K562 (cell line): Measurements from ENCODE around the gene OSM. TPM values are rescaled to one million over a fixed set of nuclear protein-coding genes. Genes with fewer than 3 reads are reported as not detected.

ENCODE experiments used
- ATAC-seq: fragments of 200-7000 bp; cut with Tn5 transposase; 3 replicates; pipeline ENCODE4 v1.9.1; 2020; ENCODE audit warnings: moderate library complexity
- BruUV-seq: library from RNA; stranded (reverse); fragments of 400-500 nt; replicated peaks from 2 replicates; lab custom pipeline; 2021; lab: Mats Ljungman, UMichigan
- CTCF ChIA-PET: fragments of 300-600 bp; formaldehyde crosslinking; extraction: SDS; loops from one replicate; lab custom pipeline; 2021; ENCODE audit warnings: low intra/inter-chr PET ratio; lab: Yijun Ruan, JAX
- POLR2A ChIA-PET: fragments of 300-600, 350-650 bp; sonication (Branson Sonifier 250); formaldehyde crosslinking; extraction: SDS; loops from one replicate; lab custom pipeline; 2021; ENCODE audit warnings: antibody characterized with exemption, inconsistent platforms; lab: Yijun Ruan, JAX
- DNase-seq, 4 experiments: peaks; one replicate each; pipeline versions ENCODE4 v3.0.0 to v3.0.0-alpha.2; 2011 to 2018; ENCODE audit warnings: low spot score in 3 of 4, mixed read lengths in 3 of 4; ENCODE audit errors: extremely low read depth in 1 of 4
- FAIRE-seq: peaks from 2 replicates; lab custom pipeline; 2011; peaks lifted over from hg19 to GRCh38; lab: Jason Lieb, UNC
- H2AFZ ChIP-seq: 2 replicates; pipeline ENCODE4 v1.6.0; 2011; ENCODE audit warnings: low read depth, low read length, control low read depth, inconsistent platforms
- H3K27ac ChIP-seq: fragments of 200-600 bp; 3 replicates; pipeline ENCODE4 v1.8.0; 2011; ENCODE audit warnings: low read depth, mild to moderate bottlenecking, control low read depth, inconsistent platforms, low read length, moderate library complexity, mixed read lengths; ENCODE audit errors: extremely low read depth
- H3K27me3 ChIP-seq, 2 experiments: fragments of 300-600 bp in 1 of 2; 2 replicates in 1 of 2; 3 replicates in 1 of 2; pipeline versions ENCODE4 v1.6.0 to v1.8.0; 2011; ENCODE audit warnings: inconsistent platforms in 2 of 2, low read length in 2 of 2, mild to moderate bottlenecking in 1 of 2, mixed read lengths in 1 of 2, moderate library complexity in 1 of 2; ENCODE audit not compliant: control insufficient read depth in 2 of 2, insufficient read depth in 2 of 2
- H3K36me3 ChIP-seq: fragments of 300-600 bp; 3 replicates; pipeline ENCODE4 v1.8.0; 2011; ENCODE audit warnings: mild to moderate bottlenecking, low read length, inconsistent platforms; ENCODE audit not compliant: control insufficient read depth, insufficient read depth
- H3K4me1 ChIP-seq, 2 experiments: fragments of 200-600 bp in 1 of 2; replicated peaks in 1 of 2; 2 replicates in 1 of 2; 3 replicates in 1 of 2; pipeline versions ENCODE4 v1.5.1 to v1.8.0; 2011; ENCODE audit warnings: inconsistent platforms in 2 of 2, low read length in 2 of 2, mild to moderate bottlenecking in 1 of 2, mixed read lengths in 1 of 2, moderate library complexity in 1 of 2; ENCODE audit not compliant: control insufficient read depth in 2 of 2, insufficient read depth in 2 of 2
- H3K4me2 ChIP-seq: 2 replicates; pipeline ENCODE4 v1.6.1; 2011; ENCODE audit warnings: low read length, control low read depth, inconsistent platforms, mixed read lengths; ENCODE audit not compliant: insufficient read depth
- H3K4me3 ChIP-seq: fragments of 200-600 bp; sonication (generic), shearing (Covaris generic); 2 replicates; pipeline ENCODE4 v1.5.1; 2016; ENCODE audit warnings: control low read depth, inconsistent platforms
- H3K79me2 ChIP-seq: fragments of 200-600 bp; 3 replicates; pipeline ENCODE4 v1.8.0; 2011; ENCODE audit warnings: low read length, inconsistent platforms; ENCODE audit not compliant: control insufficient read depth, insufficient read depth
- H3K9ac ChIP-seq, 2 experiments: 2 replicates each; pipeline versions ENCODE4 v1.6.0 to v1.6.1; 2011; ENCODE audit warnings: low read depth in 2 of 2, low read length in 2 of 2, control low read depth in 1 of 2, inconsistent platforms in 1 of 2, mild to moderate bottlenecking in 1 of 2, mixed read lengths in 1 of 2; ENCODE audit not compliant: insufficient read depth in 1 of 2
- H3K9me1 ChIP-seq: one replicate; pipeline ENCODE4 v1.6.0; 2011; ENCODE audit warnings: inconsistent platforms, mild to moderate bottlenecking, low read length, moderate library complexity; ENCODE audit not compliant: control insufficient read depth, insufficient read depth
- H3K9me3 ChIP-seq: replicated peaks from 2 replicates; pipeline ENCODE4 v1.5.1; 2011; ENCODE audit warnings: low read depth, low read length, inconsistent platforms; ENCODE audit not compliant: control insufficient read depth, insufficient read depth
- H4K20me1 ChIP-seq: replicated peaks from 2 replicates; pipeline ENCODE4 v1.6.1; 2011; ENCODE audit warnings: low read length, inconsistent platforms, mixed read lengths; ENCODE audit not compliant: control insufficient read depth, insufficient read depth
- ATF7 ChIP-seq: fragments of 450-650 bp; IDR thresholded peaks from 2 replicates; pipeline ENCODE4 v1.7.1; 2014; ENCODE audit warnings: mild to moderate bottlenecking, moderate library complexity
- CEBPG ChIP-seq, 3 experiments: fragments of 200-800 bp in 1 of 3; sonication (Bioruptor generic) in 1 of 3; sonication (generic) in 1 of 3; formaldehyde crosslinking in 1 of 3; IDR thresholded peaks in 2 of 3; conservative IDR thresholded peaks in 1 of 3; 2 replicates each; pipeline versions ENCODE4 v1.6.1 to v1.8.0; 2016 to 2022; ENCODE audit warnings: missing compliant biosample characterization in 2 of 3, missing genetic modification characterization in 2 of 3, mild to moderate bottlenecking in 1 of 3, missing genetic modification reagents in 1 of 3
- CHD4 ChIP-seq: fragments of 200-600 bp; sonication (generic); IDR thresholded peaks from 3 replicates; pipeline ENCODE4 v1.6.1; 2012; ENCODE audit warnings: low read depth, mild to moderate bottlenecking, mixed read lengths, low read length, inconsistent platforms; ENCODE audit not compliant: insufficient read depth, insufficient replicate concordance, poor library complexity, severe bottlenecking
- EP300 ChIP-seq: IDR thresholded peaks from 2 replicates; pipeline ENCODE4 v1.6.1; 2012; ENCODE audit warnings: low read length, improper control_type of control experiment
- EP400 ChIP-seq: fragments of 450-650 bp; IDR thresholded peaks from 2 replicates; pipeline ENCODE4 v1.6.1; 2017; ENCODE audit warnings: antibody characterized with exemption, mild to moderate bottlenecking, moderate library complexity
- ETV6 ChIP-seq, 3 experiments: fragments of 150-350 bp in 1 of 3; sonication (generic) in 1 of 3; formaldehyde crosslinking in 1 of 3; IDR thresholded peaks; 2 replicates each; pipeline versions ENCODE4 v1.6.1 to v1.8.0; 2014 to 2022; ENCODE audit warnings: borderline replicate concordance in 2 of 3, low read depth in 2 of 3, antibody characterized with exemption in 1 of 3, low read length in 1 of 3, mild to moderate bottlenecking in 1 of 3, missing genetic modification reagents in 1 of 3
- HDAC3 ChIP-seq: fragments of 450-650 bp; IDR thresholded peaks from 2 replicates; pipeline ENCODE4 v1.6.1; 2018; ENCODE audit warnings: borderline replicate concordance, mild to moderate bottlenecking, moderate library complexity; ENCODE audit not compliant: partially characterized antibody
- HNRNPH1 ChIP-seq: fragments of 200-400 bp; formaldehyde crosslinking; optimal IDR thresholded peaks from 2 replicates; pipeline ENCODE3; 2017; ENCODE audit warnings: low read depth, mild to moderate bottlenecking, low read length, moderate library complexity
- KDM1A ChIP-seq, 2 experiments: fragments of 450-650 bp; IDR thresholded peaks; 2 replicates each; pipeline ENCODE4 v1.6.1; 2016; ENCODE audit warnings: mild to moderate bottlenecking in 2 of 2
- MYNN ChIP-seq, 2 experiments: sonication (generic); formaldehyde crosslinking in 1 of 2; IDR thresholded peaks; 2 replicates each; pipeline versions ENCODE4 v1.5.0 to v1.6.1; 2016 to 2020; ENCODE audit warnings: antibody characterized with exemption in 1 of 2, missing genetic modification reagents in 1 of 2
- NR1H2 ChIP-seq: sonication (generic); formaldehyde crosslinking; IDR thresholded peaks from 2 replicates; pipeline ENCODE4 v1.4.0; 2020; ENCODE audit warnings: mild to moderate bottlenecking, missing genetic modification reagents
- POLR3G ChIP-seq: IDR thresholded peaks from 2 replicates; pipeline ENCODE4 v1.6.1; 2011; ENCODE audit not compliant: insufficient read length, insufficient replicate concordance; ENCODE audit errors: extremely low read depth
- ZNF586 ChIP-seq: fragments of 450-650 bp; formaldehyde crosslinking; conservative IDR thresholded peaks from 2 replicates; pipeline ENCODE4 v1.4.0; 2020; ENCODE audit warnings: mild to moderate bottlenecking, moderate library complexity
- ZNF696 ChIP-seq: fragments of 250-450 bp; sonication (Bioruptor Pico); conservative IDR thresholded peaks from 2 replicates; pipeline ENCODE4 v1.4.0; 2020; ENCODE audit warnings: mild to moderate bottlenecking, moderate library complexity
- WGBS: fragments of 100-300 bp; shearing (Covaris generic); methylation state at CpG from one replicate; pipeline ENCODE4 v1.1.6; 2016; ENCODE audit warnings: low coverage, mixed read lengths; ENCODE audit not compliant: insufficient coverage; ENCODE audit errors: missing lambda C conversion rate; 5-methylcytosine and 5-hydroxymethylcytosine counted together
- in situ Hi-C: fragments of 300-500 bp; cut with MboI; formaldehyde crosslinking; loops from 4 replicates; pipeline ENCODE4 v1.15.0; 2018; ENCODE audit warnings: inconsistent platforms, mixed read lengths
- intact Hi-C: fragments of 100-400 bp; cut with micrococcal nuclease; formaldehyde crosslinking; loops from 2 replicates; pipeline ENCODE4 v1.14.2; 2022
- polyA plus RNA-seq, 8 experiments: library from polyadenylated mRNA; depleted of rRNA in 4 of 8; stranded (reverse) in 5 of 8; unstranded in 3 of 8; fragments of >200 nt; fragmentation: Nextera tagmentation in 2 of 8; fragmentation: Illumina TruSeq in 1 of 8; extraction: Ambion mirVana in 2 of 8; extraction: Trizol in 1 of 8; gene quantifications; 2 replicates each; pipeline versions ENCODE4 v1.2.1 to v1.2.3, GENCODE V29; 2011 to 2014; ENCODE audit warnings: inconsistent platforms in 1 of 8, missing spikeins in 1 of 8
- total RNA-seq, 7 experiments: library from RNA; depleted of rRNA in 6 of 7; stranded (reverse); fragments of >200 nt in 6 of 7; fragmentation: Illumina TruSeq in 2 of 7; extraction: Trizol in 2 of 7; gene quantifications; 2 replicates each; pipeline versions ENCODE4 v1.2.1 to v1.2.3, GENCODE V29; 2011 to 2021; ENCODE audit warnings: low replicate concordance in 1 of 7
- TF ChIP-seq, protein P1 (sequence below): fragments of 250-450 bp; sonication (Bioruptor Pico); IDR thresholded peaks from 2 replicates; pipeline ENCODE4 v1.4.0; 2020; ENCODE audit warnings: mild to moderate bottlenecking, moderate library complexity, borderline replicate concordance
- TF ChIP-seq, protein P2 (sequence below): sonication (generic); formaldehyde crosslinking; IDR thresholded peaks from 2 replicates; pipeline ENCODE4 v1.8.1; 2022; ENCODE audit warnings: missing genetic modification reagents

The OSM gene
- total and polyA plus RNA-seq, 9 of the 15 experiments (the other 6 are each of a cell fraction or from before 2014, with no cell fraction given), result 0.22 TPM; not detected in 8

DNA sequence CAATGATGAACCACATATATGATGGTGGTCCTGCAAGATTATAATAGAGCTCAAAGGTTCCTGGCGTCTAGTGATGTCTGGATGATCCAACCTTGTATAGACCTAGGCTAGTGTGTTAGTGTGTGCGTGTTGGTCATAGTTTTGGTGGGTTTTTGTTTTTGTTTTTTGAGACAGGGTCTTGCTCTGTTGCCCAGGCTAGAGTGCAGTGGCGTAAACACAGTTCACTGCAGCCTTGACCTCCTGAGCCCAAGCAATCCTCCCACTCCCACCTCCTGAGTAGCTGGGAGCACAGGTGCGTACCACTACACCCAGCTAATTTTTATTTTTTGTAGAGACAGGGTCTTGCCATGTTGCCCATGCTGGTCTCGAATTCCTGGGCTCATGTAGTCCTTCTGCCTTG, 13.3 kb upstream of the OSM start:
- POLR2A ChIA-PET, result interaction anchor here (0.5 kb wide), 1 partner anchor 142 kb away, joined by 3 read pairs; no protein-coding TSS in a partner anchor
- H3K27me3 ChIP-seq, result no peaks in the 10 kb centered on the region; a peak in 1 of 5 replicates
- H3K4me1 ChIP-seq, result peaks cover 5 to 33% of the 10 kb centered on the region in 2 experiments; a peak in 4 of 5 replicates
- H3K36me3 ChIP-seq, result no peaks in the 10 kb centered on the region
- no peaks in the 10 kb centered on the region for H4K20me1 ChIP-seq
- ATAC-seq (no peak), DNase-seq (no peak), FAIRE-seq (peak; percentile 11)
- BruUV-seq, result no TSS peak
- H3K9ac ChIP-seq, result no peak overlapping the region
- intact Hi-C loops, result no loop called here
- CTCF ChIA-PET, result no interaction called here
- H2AFZ ChIP-seq, result no peak overlapping the region
- H3K4me2 ChIP-seq, result no peak overlapping the region
- H3K4me3 ChIP-seq, result no peak overlapping the region
- H3K9me1 ChIP-seq, result no peaks in the 10 kb centered on the region
- 30% methylated on average over 4 of the region's 5 CpGs for WGBS
- no peaks in the 10 kb centered on the region for H3K79me2 ChIP-seq
- no peaks in the 10 kb centered on the region for H3K9me3 ChIP-seq
- no peak overlapping the region for H3K27ac ChIP-seq
- in situ Hi-C loops, result loop anchor here (5.0 to 10.0 kb wide), 3 partner anchors 97 to 325 kb away; partner anchors contain the start of gene TCN2
- TF ChIP-seq HNRNPH1, result no peak
- TF ChIP-seq HDAC3, result no peak
- TF ChIP-seq NR1H2 (CRISPR knock-in tag), result no peak
- no peak for TF ChIP-seq ATF7
- no peak for TF ChIP-seq KDM1A (IDR thresholded peaks at IDR 0.05)
- no peak for TF ChIP-seq CHD4
- no peak for TF ChIP-seq MYNN (IDR thresholded peaks at IDR 0.05)
- TF ChIP-seq MYNN (CRISPR knock-in tag; IDR thresholded peaks at IDR 0.05), result no peak
- TF ChIP-seq, protein P1, sequence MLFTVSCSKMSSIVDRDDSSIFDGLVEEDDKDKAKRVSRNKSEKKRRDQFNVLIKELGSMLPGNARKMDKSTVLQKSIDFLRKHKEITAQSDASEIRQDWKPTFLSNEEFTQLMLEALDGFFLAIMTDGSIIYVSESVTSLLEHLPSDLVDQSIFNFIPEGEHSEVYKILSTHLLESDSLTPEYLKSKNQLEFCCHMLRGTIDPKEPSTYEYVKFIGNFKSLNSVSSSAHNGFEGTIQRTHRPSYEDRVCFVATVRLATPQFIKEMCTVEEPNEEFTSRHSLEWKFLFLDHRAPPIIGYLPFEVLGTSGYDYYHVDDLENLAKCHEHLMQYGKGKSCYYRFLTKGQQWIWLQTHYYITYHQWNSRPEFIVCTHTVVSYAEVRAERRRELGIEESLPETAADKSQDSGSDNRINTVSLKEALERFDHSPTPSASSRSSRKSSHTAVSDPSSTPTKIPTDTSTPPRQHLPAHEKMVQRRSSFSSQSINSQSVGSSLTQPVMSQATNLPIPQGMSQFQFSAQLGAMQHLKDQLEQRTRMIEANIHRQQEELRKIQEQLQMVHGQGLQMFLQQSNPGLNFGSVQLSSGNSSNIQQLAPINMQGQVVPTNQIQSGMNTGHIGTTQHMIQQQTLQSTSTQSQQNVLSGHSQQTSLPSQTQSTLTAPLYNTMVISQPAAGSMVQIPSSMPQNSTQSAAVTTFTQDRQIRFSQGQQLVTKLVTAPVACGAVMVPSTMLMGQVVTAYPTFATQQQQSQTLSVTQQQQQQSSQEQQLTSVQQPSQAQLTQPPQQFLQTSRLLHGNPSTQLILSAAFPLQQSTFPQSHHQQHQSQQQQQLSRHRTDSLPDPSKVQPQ (CRISPR knock-in tag), result no peak
- TF ChIP-seq, protein P2, sequence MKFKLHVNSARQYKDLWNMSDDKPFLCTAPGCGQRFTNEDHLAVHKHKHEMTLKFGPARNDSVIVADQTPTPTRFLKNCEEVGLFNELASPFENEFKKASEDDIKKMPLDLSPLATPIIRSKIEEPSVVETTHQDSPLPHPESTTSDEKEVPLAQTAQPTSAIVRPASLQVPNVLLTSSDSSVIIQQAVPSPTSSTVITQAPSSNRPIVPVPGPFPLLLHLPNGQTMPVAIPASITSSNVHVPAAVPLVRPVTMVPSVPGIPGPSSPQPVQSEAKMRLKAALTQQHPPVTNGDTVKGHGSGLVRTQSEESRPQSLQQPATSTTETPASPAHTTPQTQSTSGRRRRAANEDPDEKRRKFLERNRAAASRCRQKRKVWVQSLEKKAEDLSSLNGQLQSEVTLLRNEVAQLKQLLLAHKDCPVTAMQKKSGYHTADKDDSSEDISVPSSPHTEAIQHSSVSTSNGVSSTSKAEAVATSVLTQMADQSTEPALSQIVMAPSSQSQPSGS (CRISPR knock-in tag), result no peak
- no peak for TF ChIP-seq EP300
- no peak for TF ChIP-seq EP400
- no peak for TF ChIP-seq POLR3G
- TF ChIP-seq ETV6 (IDR thresholded peaks at IDR 0.05; ENCODE audit: borderline replicate concordance in 1 of 2, low read depth in 2 of 2, low read length in 1 of 2), result no peak
- TF ChIP-seq ETV6 (CRISPR knock-in tag; IDR thresholded peaks at IDR 0.05; ENCODE audit: borderline replicate concordance), result no peak
- TF ChIP-seq CEBPG (CRISPR knock-in tag; IDR thresholded peaks at IDR 0.05), result no peak
- TF ChIP-seq CEBPG (tag; conservative IDR thresholded peaks at IDR 0.05 in 1 of 2, IDR thresholded peaks at IDR 0.05 in 1 of 2), result no peak
- no peak for TF ChIP-seq ZNF586 (CRISPR knock-in tag)
- TF ChIP-seq ZNF696 (CRISPR knock-in tag), result no peak
